ENCODE results near the gene STXBP1.

Gene STXBP1

DNA sequence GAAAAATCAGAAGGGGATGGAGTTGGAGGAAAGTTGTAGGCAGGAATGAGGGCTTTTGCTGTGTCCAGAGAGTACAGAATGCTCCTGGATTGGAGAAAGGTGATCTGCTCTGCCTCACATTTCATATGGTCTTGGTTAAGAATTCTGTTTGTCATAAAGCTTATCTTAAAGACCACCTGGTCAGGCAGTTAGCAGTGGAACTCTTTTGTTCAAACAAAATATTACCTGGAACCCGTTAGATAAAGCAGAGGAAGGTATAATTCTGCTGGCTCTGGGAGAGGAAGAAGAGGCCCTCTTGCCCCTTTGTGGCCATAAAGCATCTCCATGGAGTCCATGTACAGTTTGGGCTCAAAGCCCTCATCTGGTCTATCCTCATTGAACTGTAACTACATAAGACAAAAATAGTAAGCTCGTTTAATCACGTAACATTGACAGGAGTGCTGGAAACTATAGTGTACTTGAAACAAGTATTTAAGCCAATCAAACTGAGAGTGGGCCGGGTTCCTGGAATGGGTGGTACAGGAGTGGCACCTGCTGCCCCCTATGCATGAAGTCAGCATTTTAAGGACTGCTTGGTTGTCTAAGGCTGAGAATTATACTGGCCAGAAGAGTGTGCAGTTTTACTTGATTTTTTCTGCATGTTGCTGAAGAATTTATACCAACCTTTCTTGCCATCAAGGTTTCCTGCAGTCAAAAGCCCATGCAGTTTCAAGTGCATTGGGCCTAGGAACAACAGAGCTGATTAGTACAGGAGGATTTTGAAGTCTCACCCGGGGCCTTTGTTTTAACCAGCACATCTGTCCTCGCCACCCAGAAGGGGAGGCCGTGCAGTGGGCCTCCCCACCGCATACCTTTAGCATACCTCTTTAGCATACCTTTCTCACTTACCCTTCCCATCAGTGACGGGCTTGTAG is 39.9 kb downstream of the STXBP1 start:
- in situ Hi-C loops (cut with HindIII; ENCODE audit: low sequenced_read_pairs) = no loop called here

DNA sequence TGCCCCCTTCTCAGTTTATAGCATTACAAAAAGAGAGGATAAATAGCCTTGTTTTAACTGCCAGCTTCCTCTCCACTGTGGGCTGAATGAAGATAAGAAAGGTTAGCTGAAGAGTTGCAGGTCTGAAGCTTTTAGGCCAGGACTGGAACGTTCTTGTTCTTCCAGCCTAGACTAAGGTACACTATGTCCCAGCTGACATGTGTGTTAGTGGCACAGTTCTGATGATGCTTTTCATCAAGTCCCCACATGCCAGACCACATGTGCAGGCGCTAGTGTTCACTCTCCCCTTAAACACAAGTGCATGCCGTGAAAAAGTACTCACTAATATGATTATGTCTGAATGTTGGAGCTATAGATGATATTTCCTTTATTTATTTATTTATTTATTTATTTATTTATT is 40.7 kb downstream of the STXBP1 start:
- in situ Hi-C loops (cut with HindIII; ENCODE audit: low sequenced_read_pairs) = no loop called here

DNA sequence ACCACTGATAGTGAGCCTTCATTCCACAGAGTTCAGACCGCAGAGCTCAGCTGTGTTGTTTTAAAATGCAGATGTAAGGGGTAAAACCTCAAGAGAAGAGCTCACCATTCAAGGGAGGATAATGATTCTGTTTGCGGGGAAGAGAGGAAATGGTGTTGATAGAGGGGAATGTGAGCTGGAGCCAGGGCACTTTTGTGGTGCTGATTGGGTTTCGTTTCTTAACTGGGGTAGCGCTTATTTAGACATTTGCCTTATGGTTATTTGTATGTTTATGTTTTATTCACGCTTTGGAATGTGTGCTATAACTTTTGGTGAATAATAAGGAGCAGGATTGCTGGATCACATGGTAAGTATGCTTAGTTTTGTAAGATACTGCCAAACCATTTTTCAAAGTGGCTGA is 42.5 kb downstream of the STXBP1 start:
- in situ Hi-C loops (cut with HindIII; ENCODE audit: low sequenced_read_pairs) = no loop called here

DNA sequence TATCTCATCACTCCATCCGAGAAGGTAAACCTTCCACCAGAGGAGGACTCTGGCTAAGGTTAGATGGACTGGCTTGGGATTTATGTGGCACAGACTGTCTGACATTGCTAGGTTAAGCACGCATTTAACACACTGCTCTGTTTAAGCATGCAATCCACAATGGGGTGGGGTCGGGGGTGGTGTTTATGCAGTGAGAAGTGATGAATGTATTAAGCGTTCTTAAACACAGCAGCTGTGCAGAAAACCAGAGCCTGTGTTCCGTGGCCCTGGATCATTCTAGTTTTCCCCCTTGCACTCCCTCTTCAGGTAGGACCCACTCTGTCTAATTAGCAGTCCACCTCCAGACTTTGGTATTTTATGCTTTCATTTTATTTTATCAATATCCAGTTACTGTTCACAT is 46.4 kb downstream of the STXBP1 start:
- in situ Hi-C loops (cut with HindIII; ENCODE audit: low sequenced_read_pairs) = no loop called here

GRCh38 chr9:127660886-127661741 is 49.0 kb downstream of the STXBP1 start:
- in situ Hi-C loops (cut with HindIII; ENCODE audit: low sequenced_read_pairs) = no loop called here

DNA sequence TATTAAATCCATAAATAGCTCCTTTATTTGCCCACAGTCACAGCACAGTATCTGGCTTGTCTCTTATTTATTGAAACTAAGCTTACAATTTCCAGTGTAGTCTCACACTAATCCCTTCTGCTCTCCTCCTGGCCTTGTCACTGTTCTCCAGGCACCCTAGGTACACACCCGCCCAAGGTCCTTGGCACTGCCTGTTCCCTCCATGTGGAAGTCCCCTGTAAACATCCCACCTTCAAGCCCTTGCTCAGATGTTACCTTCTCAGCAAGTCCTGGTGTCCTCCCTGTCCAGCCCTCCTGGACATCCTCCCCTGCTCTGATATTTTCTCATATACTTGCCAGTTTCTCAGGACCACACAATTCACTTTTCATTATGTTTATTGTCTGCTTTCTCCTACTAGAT is 50.5 kb downstream of the STXBP1 start:
- in situ Hi-C loops (cut with HindIII; ENCODE audit: low sequenced_read_pairs) = no loop called here

DNA sequence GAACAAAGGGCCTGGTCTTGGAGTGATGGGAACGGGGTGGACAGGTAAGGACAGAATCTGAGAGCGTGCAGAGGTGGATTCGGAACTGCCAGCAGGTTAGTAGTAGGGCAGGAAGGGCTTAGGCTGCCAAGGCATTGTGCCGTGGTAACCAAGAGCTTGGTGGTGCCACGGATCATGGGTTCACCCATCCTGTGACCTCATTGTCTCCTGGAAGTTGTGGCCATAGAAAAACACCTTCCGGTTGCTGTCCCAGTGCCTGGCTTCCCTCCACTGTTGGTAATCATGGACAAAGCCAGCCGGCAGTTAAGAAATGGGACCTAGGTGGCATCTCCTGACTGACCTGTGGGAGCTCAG is 52.2 kb downstream of the STXBP1 start:
- in situ Hi-C loops (cut with HindIII; ENCODE audit: low sequenced_read_pairs) = no loop called here

DNA sequence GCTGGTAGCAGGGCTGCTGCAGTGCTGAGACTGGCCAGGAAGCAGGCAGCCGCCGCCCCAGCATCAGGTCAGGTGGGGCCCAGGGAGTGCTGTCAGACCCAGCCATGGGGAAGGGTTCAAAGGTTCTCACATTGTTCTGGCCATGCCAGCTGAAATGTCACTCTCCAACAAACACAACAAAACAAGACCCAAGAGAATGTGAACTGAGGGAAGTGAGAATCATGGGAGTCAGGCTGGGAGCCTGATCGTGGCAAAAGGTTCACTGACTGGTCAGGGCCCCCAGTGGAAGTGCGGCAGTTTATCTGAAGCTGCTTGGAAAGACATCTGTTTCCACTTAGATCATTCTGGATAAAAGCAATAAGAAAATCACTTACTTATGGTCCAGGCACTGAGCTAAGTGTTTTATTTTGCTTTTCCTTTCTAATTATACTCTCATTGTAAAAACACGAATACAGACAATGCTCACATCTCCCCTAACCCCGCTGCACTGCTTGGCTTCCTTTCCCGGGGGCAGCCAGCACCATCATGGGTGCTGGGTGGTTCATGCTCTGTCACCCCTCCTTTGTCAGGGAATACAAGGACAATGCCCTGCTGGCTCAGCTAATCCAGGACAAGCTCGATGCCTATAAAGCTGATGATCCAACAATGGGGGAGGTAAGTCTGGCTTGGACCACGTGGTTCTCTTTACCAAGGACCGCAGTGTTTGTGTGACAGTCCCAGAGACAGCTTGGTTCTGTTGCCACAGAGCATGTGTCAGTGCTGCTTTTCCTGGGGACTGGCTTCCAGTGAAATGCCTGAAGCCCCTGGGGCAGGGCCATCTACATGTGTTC is 52.8 kb downstream of the STXBP1 start:
- in situ Hi-C loops (cut with HindIII; ENCODE audit: low sequenced_read_pairs) = no loop called here

GRCh38 chr9:127667127-127667844 is 55.2 kb downstream of the STXBP1 start:
- in situ Hi-C loops (cut with HindIII; ENCODE audit: low sequenced_read_pairs) = no loop called here

DNA sequence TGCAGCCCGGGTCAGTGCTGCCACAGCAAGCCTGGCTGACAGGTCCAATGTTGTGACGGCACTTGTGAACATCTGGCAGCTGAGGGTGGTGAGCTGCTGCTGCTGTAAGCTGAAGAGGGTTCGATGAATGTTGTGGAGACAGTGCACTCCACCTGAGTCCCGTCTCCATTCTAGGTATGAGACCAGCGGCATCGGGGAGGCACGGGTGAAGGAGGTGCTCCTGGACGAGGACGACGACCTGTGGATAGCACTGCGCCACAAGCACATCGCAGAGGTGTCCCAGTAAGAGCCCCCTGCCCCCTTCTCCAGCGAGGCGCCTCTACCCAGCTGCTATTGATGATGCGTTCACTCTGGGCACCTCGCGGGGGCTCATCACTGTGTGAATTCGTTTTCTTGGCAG is 55.8 kb downstream of the STXBP1 start:
- in situ Hi-C loops (cut with HindIII; ENCODE audit: low sequenced_read_pairs) = no loop called here

DNA sequence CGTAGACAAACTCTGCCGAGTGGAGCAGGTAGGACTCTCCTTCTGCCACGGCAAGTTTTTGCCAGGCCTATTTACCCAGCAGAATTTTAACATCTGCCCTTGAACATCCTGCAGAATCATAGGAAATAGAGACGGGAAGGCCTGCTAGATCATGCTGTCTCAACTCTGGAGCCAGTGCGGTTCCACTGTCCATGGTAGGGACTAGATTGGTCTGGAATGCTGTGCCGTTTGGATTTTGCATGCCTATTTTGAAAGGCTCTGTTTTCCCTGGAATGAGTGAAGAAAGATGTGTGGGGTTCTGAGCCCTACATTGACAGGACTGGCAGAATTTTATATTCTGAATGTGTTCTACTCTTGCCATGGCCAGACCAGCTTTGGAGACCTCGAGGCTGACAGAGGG is 61.2 kb downstream of the STXBP1 start:
- in situ Hi-C loops (cut with HindIII; ENCODE audit: low sequenced_read_pairs) = no loop called here

GRCh38 chr9:127676638-127677037 is 64.6 kb downstream of the STXBP1 start:
- in situ Hi-C loops (cut with HindIII; ENCODE audit: low sequenced_read_pairs) = no loop called here

DNA sequence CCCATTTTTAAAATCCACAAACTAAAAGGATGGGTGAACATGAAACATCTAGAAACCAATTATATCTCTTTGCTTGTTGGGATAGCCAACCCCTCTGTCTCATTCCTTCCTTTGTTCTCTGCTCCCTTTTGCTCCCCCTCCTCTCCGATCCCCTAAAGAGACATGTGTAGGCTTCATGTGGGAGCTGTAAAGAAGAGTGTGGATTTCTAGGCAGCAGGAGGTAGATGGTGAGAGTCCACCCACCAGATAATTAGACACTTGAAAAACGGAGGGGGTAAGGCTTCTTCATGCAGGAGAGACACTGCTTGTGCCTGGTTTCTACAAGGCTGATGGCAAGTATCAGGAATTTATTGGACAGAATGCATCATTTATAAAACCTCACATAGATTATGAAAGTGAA is 67.4 kb downstream of the STXBP1 start:
- in situ Hi-C loops (cut with HindIII; ENCODE audit: low sequenced_read_pairs) = no loop called here

GRCh38 chr9:127680226-127680625 is 68.1 kb downstream of the STXBP1 start:
- in situ Hi-C loops (cut with HindIII; ENCODE audit: low sequenced_read_pairs) = no loop called here

GRCh38 chr9:127680846-127681245 is 68.8 kb downstream of the STXBP1 start:
- in situ Hi-C loops (cut with HindIII; ENCODE audit: low sequenced_read_pairs) = no loop called here

- in situ Hi-C loops (cut with HindIII; ENCODE audit: low sequenced_read_pairs) = no loop called here
Measured at GRCh38 chr9:127682351-127683136, 70.5 kb downstream of the STXBP1 start.

GRCh38 chr9:127683723-127684122 is 71.6 kb downstream of the STXBP1 start:
- in situ Hi-C loops (cut with HindIII; ENCODE audit: low sequenced_read_pairs) = no loop called here

GRCh38 chr9:127684576-127684975 is 72.5 kb downstream of the STXBP1 start:
- in situ Hi-C loops (cut with HindIII; ENCODE audit: low sequenced_read_pairs) = no loop called here

GRCh38 chr9:127686461-127687393 is 74.7 kb downstream of the STXBP1 start:
- in situ Hi-C loops (cut with HindIII; ENCODE audit: low sequenced_read_pairs) = no loop called here
